DMS 273 treated with DMSO at 0.1 percent for 48 hours (cell line): Measurements from ENCODE around the gene DOCK2.

Source experiments
- DNase-seq: peaks from one replicate; lab custom pipeline; 2025; lab: John Stamatoyannopoulos, UW

The DOCK2 gene

DNA sequence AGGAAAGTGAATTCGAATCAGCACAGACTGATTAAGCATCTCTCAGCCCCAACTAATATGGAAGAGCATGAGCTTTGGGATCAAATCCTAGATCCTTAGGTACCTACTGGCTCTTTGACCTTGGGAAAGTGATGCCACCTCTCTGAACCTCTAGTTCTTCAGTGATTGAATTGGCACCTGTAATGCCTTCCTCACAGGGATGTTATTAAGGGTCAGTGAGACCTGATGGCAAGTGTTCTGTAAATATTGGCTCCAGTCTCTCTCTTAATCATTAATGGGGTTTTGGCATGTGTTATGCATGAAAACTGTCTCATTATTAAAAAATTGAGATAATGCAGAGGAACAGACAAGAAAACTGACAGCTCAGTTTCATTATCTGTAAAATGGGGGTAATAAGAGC lies 227.4 kb downstream of the DOCK2 start:
- no peak for DNase-seq

DNA sequence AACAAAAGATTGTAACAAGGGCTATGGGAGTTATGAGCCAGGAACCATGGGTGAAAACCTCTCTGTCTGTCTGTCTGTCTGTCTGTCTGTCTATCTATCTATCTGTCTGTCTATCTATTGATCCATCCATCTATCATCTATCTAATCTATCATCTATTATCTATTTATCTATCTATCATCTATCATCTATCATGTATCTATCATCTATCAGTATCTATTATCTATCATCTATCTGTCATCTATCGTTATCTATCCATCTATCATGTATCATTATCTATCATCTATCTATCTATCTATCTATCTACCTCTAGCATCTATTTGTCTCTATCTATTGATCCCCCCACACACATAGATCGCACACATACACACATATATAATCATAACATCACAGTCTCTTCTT lies 230.3 kb downstream of the DOCK2 start:
- DNase-seq, result no peak

DNA sequence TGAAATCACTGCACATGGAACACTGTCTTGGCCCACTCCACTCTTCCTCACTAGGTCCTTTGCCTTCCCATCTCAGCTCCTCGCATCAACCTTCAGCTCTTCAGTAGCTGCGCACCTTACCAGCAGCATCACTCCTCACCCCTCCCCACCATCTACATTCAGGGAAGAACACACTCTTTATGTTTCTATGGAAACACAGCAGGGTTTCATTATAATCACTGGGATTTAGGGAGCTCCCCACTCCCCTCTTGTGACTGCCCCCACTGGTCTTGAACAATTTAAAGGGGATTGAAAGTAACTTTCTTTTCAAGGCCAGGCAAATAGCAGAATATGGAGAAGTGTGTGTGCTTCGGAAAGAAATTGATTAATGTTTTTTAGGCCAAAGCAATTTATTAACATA lies 232.0 kb downstream of the DOCK2 start:
- DNase-seq, result no peak

DNA sequence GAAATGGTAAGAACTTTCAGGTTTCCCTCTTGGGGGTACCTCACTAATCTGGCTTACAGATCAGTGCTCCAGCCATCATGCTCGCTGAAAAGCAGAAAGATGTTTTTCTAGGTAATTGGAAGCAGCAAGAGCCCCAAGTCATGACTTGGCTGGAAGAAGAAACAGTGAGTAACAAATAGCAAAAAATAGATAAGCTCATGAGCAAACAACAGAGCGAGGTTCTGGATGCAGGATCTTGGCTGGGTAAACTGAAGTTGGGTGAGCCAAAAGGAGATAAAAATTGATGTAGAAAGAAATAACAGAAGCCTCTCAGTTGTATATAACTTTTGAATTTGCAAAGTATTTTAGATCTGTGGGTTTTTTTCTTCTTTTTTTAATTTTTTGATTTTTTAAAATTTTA lies 233.1 kb downstream of the DOCK2 start:
- no peak for DNase-seq

DNA sequence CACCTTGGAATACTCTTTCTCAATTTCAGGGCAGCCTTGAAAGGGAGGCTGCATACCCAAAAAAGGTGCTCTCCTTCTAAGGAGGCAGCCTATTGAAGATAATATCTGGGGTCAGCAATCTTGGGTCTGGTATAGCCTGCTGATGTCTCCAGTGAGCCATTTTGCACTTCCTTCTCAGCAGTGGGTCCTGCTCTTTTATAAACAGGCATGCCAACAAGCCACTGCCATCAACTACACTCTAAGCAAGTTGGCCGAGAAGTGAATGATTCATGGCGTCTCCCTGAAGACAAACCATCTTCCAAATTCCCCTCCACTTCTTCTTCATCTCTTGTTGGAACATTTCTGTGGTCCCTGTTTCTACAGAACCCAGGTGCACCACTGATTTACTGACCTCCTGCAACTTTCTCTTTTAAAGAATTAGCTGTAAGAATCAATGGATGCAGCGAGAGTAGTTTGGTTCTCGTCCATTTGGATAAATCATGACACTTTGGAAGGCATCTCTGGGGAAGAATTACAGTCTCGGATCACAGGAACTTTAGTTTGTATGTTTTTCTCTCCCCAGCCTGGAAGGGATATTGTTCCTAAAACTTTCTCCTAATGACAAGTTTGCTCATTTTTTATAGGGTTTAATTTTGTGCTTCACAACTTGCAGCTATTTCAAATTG lies 234.9 kb downstream of the DOCK2 start:
- no peak for DNase-seq

DNA sequence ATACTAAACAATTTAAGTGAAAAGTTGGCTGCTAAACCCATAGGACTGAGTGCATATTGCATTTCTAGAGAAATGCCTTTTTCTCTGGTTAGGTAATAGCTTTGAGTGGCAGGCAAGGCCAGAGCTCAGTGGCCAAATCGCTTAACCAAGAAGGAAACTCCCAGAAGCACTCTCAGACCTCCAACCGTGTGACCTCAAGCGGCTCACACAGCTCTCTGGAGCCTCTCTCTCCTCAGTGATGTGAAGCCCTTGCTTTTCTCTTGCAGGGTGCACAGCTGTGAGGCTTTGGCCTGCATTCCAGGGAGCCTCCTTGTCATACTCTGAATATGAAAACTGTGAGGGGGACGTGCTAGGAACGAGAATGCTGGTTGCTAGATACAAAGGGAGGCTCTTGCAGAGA lies 236.6 kb downstream of the DOCK2 start:
- no peak for DNase-seq

DNA sequence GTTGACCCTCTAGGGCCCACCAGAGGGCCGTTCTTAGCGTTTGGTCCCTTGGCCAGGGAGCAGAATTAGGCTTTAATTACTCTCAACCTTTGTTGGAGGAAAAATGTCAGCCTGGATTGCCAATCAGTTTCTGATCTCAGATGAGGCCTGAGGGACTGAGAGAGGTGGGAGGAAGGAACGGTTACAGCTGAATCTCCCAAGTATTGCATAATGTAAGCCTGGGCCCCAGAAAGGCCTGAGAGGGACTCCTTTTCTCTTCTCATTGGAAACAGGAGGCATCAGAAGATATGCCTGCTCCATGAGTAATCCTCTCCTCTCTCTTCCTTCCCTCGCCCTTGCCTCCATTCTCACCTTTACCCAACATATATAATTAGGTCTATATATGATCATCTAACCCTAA lies 237.5 kb downstream of the DOCK2 start:
- DNase-seq, result no peak

DNA sequence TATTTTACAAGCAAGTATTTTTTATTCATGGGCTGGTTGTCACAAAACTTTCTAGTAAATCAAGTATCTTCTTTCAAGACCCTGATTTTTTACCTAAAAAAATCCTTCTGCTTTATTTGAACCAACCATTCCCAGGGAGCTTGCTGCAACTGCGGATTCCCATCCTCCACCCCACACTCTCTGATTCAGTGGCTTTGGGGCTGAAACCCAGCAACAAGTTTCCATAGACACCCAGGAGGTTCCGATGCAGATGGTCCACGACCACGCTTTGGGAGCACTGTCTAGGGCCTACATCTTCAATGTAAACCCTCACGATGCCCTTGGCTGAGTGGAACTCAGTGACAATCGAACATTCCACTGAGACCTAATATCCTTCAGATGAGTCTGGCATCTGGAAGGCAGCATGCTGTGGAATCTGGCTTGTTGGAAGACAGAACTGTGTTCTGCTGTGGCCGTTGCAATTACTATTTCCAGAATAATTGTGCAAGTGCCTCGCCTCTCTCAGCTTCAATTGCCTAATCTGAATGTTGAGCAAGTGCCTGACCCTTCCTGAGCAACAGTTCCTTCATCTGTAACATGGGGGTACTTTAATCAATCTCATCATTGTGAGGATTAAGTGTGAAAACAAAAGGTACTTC lies 238.1 kb downstream of the DOCK2 start:
- DNase-seq, result no peak

DNA sequence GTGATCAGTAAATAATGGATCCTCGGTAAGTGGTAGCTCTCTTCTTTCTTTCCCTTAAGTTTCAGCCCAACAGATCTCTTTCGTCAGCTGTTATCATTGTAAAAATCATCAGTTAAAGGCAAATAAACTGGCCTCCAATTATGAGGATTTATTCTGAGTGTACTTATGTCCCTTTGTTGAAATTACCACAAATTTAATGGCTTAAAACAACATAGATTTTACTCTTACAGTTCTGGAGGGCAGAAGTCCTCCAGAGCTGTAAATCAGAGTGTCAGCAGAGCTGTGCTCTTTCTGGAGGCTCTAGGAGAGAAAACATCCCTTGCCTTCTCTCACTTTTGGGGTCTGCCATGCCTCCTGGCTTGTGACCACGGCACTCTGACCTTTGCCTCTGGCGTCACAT lies 238.7 kb downstream of the DOCK2 start:
- DNase-seq, result no peak

DNA sequence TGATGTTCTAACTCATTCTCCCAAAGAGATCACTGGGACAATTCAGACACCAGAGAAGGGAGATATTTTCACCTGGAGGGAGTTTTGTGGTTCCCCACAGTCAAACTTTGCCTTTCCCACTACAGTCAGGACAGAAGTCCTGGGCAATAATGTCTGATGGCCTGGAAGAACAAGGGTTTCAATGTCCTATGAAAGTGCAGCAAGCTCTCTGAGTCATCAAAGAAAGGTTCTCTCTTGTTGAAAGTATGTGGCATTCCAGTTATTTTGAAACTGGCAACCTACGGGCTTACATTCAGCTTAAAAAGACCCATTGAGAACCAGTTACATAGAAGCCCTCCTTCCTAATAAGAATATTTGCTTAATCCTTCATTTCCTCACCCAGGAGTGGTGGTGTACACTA lies 239.3 kb downstream of the DOCK2 start:
- DNase-seq, result no peak

DNA sequence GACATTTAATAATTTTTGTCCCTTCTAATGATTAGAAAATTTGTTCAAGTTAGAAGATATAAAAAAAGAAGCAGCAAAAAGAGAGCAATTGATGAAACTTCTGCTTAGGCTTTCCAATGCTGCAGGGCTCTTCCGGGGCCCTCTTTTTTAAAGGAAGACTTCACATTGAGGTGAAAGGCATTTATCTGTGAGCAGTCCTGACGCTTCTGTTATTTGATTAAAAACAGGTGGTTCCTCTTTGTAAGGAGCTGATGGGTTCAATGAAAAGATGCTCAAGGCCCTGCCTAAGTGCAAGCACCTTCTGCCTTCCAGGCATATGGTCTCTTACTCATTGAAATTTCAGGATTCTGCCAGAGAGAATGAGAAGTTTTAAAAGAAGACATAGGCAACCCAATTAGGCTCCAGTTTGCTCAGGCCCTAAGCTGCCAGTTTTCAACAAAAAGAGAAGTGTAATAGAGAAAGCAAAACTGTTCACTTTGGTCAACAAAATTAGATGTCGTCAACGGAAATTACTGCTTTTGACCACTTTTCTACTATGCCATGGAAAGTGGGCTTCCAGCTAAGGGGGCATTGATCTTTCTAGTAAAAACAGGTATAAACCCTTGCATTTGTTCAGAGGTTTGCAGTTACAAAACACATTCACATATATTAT lies 243.1 kb downstream of the DOCK2 start:
- DNase-seq, result no peak

DNA sequence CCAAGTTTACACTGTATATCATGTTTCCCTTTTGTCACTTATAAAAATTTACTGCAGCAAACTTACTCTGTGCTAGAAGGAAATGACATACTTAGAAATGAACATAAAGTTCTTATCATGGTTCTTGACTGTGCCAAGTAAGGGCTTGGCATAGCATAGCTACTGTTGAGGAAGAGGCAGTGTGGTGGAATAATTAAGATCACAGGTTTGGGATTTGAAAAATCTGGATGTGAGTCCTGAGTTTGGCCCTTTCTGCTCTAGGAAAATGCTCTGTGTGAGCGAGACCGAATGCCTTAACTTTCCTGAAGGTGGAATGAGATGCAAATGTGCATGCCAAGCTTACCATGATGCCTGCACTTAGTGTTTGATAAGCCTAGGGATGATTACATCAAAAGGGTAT lies 243.7 kb downstream of the DOCK2 start:
- DNase-seq, result no peak

DNA sequence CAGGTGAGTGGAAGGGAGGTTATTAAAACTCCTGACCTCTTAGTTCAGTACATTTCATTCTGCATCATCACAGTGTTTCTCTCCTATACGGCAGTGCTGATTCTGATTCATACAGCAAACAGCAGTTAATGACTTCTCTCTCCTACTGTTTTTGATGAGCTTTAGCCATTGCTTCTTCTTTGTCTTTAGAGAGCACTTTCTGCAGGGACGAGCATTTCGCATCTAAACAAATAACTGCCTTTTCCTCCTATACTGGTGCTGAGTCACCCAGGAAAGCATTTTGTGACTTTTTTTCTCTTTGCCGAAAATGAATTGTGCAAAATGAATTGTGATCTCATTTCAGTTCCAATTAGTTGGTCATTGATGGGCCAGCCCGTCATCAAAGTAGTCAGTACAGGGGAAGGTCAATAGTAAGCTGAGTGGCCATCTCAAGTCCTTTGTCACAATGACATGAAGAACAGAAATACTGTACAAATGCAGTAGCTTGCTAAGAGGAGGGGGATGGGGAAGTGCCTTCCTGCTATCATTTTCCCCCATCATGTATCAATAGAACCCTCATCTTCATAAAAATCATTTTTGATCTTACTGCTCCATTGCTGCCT lies 244.7 kb downstream of the DOCK2 start:
- no peak for DNase-seq

DNA sequence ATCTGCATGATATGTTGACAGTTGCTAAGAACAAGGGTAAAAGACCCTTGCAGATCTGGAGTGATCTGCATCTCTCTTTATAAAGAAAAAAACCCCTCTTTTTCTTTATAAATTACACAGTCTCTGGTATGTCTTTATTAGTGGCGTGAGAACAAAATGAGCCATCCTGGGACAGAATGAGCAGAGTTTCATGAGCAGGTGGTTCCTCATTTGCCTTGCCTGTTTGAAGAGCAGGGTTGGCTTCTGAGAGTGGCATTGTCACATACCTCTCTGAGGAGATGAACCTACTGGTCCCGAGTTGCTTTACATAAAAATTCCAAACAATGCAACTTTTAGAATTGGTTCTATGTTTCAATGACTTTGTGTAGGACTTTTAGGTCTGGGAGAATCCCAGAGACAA lies 249.0 kb downstream of the DOCK2 start:
- DNase-seq, result no peak

DNA sequence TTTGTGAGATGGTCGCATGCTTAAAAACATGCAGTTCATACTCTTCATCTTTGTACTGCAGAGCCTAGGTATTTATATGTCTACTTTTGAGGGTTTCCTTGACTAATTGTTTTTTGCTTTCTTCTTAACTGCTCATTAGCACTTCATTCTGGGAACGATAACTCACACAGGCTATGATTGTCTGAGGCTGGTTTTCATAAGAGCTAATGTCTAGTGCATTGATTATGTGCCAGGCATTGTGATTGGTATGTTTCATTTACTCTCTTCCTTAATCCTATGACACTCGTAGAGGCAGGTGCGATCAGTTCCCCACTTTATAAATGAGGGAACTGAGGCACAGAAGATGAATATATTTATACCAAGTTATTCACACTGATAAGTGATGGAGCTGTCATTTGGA lies 249.6 kb downstream of the DOCK2 start:
- DNase-seq, result no peak

DNA sequence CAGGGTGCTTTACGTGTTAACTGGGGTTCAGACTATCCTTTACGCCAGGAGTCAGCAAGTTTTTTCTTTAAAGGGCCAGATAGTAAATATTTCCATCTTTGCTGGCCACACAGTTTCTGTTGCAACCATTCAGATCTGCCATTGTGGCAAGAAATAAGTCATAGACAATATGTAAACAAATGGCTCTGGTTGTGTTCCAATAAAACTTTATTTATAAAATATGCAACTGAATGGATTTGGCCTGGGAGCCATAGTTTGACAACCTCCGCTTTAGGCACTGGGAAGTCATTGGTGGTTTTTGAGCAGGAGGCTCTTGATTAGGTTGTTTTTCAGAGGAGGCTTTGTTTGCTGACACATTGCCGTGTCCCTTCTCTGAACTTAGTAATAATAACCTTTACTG lies 252.5 kb downstream of the DOCK2 start:
- no peak for DNase-seq

DNA sequence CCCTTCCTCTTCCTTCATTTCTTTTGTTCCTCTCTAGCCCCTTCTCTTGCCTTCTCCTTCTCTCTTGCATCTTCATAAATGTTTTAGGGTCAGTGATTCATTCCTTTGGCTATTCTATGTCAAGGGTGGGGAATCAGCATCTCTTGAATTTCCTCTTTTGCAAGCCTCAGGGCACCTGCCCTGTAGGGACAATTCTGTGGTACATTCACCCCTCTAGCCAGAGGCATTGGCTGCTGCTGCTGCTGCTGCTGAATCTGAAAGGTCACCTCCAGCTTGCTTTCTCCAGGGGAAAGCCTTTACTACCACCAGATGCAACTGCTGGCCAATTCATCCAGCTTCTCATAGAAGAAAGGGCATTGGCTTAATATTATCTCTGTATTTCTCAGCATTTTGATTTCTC lies 255.9 kb downstream of the DOCK2 start:
- DNase-seq, result no peak

DNA sequence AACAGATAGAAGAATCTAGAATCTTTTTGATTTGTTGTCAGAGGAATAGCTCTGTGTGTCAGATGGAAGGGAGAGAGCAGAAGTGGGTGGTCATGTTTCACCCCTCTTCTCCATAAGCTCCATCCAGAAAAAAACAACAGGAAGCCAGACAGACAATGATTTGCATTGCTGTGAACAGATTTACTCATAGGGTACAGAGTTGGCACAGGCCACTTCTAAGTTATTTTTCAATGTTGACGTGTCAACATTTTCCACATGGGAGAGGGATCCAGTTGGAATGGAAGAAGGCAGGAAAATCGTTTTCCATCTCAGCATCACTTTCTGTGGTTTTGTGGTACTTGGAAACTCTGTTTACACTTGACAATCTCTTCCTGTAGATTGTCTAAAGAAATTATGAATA lies 256.5 kb downstream of the DOCK2 start:
- no peak for DNase-seq

DNA sequence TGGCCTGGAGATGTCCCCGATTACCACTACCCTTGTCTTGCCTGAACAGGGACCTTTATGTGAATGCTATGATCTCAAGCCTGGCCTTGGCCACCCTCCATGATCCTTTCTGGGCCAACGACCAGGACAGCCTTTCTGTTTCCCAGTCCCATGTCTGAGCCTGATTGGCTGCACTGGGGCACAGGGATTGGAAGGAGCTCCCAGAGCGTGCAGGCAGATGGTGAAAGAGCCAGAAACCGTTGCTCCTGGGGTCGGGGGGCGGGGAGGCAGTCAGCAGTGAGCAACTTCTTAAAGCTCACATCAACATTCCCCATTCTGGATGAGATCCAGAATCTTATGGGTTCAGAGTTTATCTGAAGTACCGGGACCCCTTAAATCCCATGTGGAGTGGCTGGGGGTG lies 258.9 kb downstream of the DOCK2 start:
- no peak for DNase-seq

DNA sequence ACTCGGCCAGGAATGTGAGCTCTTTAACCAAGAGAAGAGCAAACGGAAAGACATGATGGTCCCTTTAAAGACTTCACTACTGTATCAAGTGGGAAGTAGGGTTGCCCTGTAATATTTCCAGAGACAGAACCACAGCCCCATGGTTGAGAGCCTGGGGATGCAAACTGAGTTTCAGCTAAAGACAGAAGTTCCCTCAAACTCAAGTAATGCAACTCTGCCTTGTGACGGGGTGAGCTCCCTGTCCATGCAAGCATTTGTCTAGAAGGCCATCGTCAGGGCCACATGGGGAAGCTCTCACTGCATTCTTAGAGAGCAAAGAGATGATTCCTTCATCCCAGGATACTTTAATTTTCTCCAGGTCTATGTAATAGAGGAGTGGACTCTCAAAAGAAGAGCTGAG lies 260.4 kb downstream of the DOCK2 start:
- no peak for DNase-seq

DNA sequence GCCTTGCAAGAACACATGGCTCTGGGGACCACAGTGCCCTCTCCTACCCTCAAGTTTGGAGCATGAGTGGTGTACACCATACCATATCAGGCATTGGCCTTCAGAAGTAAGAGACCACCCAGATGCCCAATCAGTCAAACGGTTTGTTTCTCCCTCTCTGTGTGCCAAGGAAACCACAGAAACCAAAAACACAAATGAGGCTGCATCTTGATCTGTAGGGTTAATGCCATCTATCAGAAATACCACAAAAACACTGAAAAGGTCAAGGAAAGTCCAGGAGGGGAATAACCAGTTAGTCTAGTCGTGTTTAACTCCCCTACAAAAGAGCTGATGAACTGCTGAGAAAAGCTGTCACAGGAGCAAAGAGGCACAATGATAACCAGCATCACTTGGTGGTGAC lies 264.8 kb downstream of the DOCK2 start:
- no peak for DNase-seq

DNA sequence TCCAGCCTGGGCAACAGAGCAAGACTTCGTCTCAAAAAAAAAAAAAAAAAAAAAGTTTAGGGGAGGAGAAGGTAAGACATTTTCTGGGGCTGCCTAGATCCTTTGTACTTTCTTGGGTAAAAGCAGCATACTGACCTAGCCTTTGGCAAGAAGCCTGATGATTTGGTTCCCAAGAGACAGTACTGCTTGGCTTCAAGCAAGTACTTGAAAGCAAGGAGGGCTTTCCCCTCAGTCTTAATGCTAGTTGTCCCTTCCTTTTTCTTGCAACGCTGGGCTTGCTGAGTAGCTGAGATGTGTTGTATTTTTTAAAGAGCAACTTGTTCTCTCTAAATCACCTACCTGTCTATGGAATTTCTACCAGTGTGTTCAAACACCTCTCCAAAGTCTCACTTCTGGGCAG lies 267.0 kb downstream of the DOCK2 start:
- no peak for DNase-seq

DNA sequence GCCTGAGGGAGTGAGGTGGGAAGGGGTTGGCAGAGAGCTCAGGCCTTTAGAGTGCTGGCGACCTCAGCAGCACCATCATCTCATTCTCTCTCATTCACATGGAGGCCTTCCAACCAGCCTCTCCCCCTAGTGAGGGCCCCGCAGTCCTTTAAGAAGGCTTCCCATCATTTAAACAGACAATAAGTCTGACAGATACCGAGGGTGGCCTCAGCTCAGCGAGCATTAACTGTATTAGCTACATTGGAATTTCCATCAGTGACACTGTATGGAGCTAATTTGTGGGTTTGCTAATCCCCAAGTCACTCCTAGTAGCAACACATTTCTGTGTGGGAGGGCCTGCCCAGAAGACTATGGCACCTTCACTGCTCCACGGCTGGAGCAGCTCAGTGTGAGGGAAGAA lies 267.4 kb downstream of the DOCK2 start:
- no peak for DNase-seq
